DND-41 (cell line): ENCODE measurements around the gene UBAP2.

Source experiments
- ATAC-seq: fragments of 200-7000 bp; cut with Tn5 transposase; 3 replicates; pipeline ENCODE4 v1.9.1; 2021; ENCODE audit warnings: low read depth; ENCODE audit not compliant: insufficient read depth
- DNase-seq: peaks from one replicate; pipeline ENCODE4 v3.0.0-alpha.2; 2020
- H2AFZ ChIP-seq: 2 replicates; pipeline ENCODE4 v1.6.0; 2012; ENCODE audit warnings: low read depth, low read length
- H3K27ac ChIP-seq: 2 replicates; pipeline ENCODE4 v1.5.1; 2012; ENCODE audit warnings: low read length, inconsistent platforms
- H3K27me3 ChIP-seq: fragments of 200-600 bp; sonication (generic); 2 replicates; pipeline ENCODE4 v1.6.0; 2012; ENCODE audit warnings: low read length, mild to moderate bottlenecking, inconsistent platforms; ENCODE audit not compliant: insufficient read depth, poor library complexity
- H3K36me3 ChIP-seq: 2 replicates; pipeline ENCODE4 v1.5.1; 2012; ENCODE audit warnings: low read length, inconsistent platforms; ENCODE audit not compliant: insufficient read depth
- H3K4me1 ChIP-seq: 2 replicates; pipeline ENCODE4 v1.5.1; 2012; ENCODE audit warnings: mild to moderate bottlenecking, low read length; ENCODE audit not compliant: insufficient read depth
- H3K4me2 ChIP-seq: 2 replicates; pipeline ENCODE4 v1.6.0; 2012; ENCODE audit warnings: mild to moderate bottlenecking, moderate library complexity, low read length, inconsistent platforms; ENCODE audit not compliant: insufficient read depth
- H3K4me3 ChIP-seq, 2 experiments: fragments of 200-600 bp in 1 of 2; shearing (Covaris generic) in 1 of 2; 2 replicates each; pipeline ENCODE4 v1.5.1; 2012 to 2016; ENCODE audit warnings: inconsistent platforms in 2 of 2, low read length in 2 of 2, mild to moderate bottlenecking in 2 of 2, low read depth in 1 of 2, moderate library complexity in 1 of 2
- H3K79me2 ChIP-seq: 2 replicates; pipeline ENCODE4 v1.6.0; 2012; ENCODE audit warnings: low read length, inconsistent platforms; ENCODE audit not compliant: insufficient read depth
- H3K9ac ChIP-seq: 2 replicates; pipeline ENCODE4 v1.6.0; 2012; ENCODE audit warnings: low read depth, mild to moderate bottlenecking, inconsistent platforms, low read length, moderate library complexity
- H3K9me3 ChIP-seq: 2 replicates; pipeline ENCODE4 v1.5.1; 2012; ENCODE audit warnings: low read length, moderate library complexity, mild to moderate bottlenecking, inconsistent platforms; ENCODE audit not compliant: insufficient read depth, severe bottlenecking
- H4K20me1 ChIP-seq: 2 replicates; pipeline ENCODE4 v1.6.0; 2012; ENCODE audit warnings: low read length; ENCODE audit not compliant: insufficient read depth
- CTCF ChIP-seq: IDR thresholded peaks from 2 replicates; pipeline ENCODE4 v1.5.1; 2012; ENCODE audit warnings: borderline replicate concordance, low read length, moderate library complexity, mild to moderate bottlenecking; ENCODE audit not compliant: poor library complexity, severe bottlenecking; ENCODE audit errors: extremely low read depth
- EZH2 ChIP-seq: IDR thresholded peaks from 3 replicates; pipeline ENCODE4 v1.6.1; 2012; ENCODE audit warnings: borderline replicate concordance, low read depth, mild to moderate bottlenecking, moderate library complexity, low read length, inconsistent platforms; ENCODE audit not compliant: severe bottlenecking

Gene UBAP2

GRCh38 chr9:33907347-33907746, 141.3 kb downstream of the UBAP2 start:
- TF ChIP-seq EZH2 (no peak), CTCF (no peak)
- Histone ChIP-seq H2AFZ (no peak overlapping the region), H3K79me2 (peaks cover 75% of the 10 kb centered on the region), H3K27me3 (no peaks in the 10 kb centered on the region), H3K27ac (no peak overlapping the region), H4K20me1 (peaks cover 32% of the 10 kb centered on the region), H3K4me3 (no peak overlapping the region), H3K36me3 (peaks cover 56% of the 10 kb centered on the region), H3K4me2 (no peak overlapping the region), H3K9ac (no peak overlapping the region), H3K9me3 (no peaks in the 10 kb centered on the region), H3K4me1 (no peaks in the 10 kb centered on the region)
- no peak for DNase-seq
- ATAC-seq: no peak

- Histone ChIP-seq H3K9ac (no peak overlapping the region), H3K4me1 (no peaks in the 10 kb centered on the region), H2AFZ (no peak overlapping the region), H3K27ac (no peak overlapping the region), H3K79me2 (peaks cover 77% of the 10 kb centered on the region), H3K4me2 (no peak overlapping the region), H3K4me3 (no peak overlapping the region), H3K36me3 (peaks cover 57% of the 10 kb centered on the region), H3K27me3 (no peaks in the 10 kb centered on the region), H4K20me1 (peaks cover 32% of the 10 kb centered on the region), H3K9me3 (no peaks in the 10 kb centered on the region)
- DNase-seq (no peak), ATAC-seq (no peak)
- TF ChIP-seq EZH2 (no peak), CTCF (no peak)
Measured at GRCh38 chr9:33906769-33907168, 141.9 kb downstream of the UBAP2 start.

DNA sequence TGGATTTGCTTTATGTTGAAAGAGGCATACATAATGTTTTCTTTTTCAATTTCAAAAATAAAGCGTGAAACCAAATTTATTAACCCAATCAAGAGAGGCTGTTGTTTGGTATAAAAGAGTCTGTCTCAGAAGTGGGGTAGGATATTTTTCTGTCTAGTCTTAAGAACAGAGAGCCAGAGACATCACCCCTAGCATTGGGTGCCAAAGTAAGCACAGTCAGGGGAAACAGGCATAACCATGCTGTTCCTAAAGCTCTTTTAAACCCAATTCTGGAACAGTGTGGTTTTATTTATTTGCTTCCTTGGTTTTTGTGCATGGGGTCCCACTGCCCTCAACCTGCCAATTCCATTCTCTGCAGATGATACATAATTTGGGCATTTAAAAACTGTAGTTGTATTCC, 143.6 kb downstream of the UBAP2 start:
- Histone ChIP-seq H3K36me3 (peaks cover 68% of the 10 kb centered on the region), H3K27me3 (no peaks in the 10 kb centered on the region), H3K9me3 (no peaks in the 10 kb centered on the region), H3K9ac (no peak overlapping the region), H2AFZ (no peak overlapping the region), H3K4me3 (no peak overlapping the region), H3K27ac (no peak overlapping the region), H3K4me1 (no peaks in the 10 kb centered on the region), H4K20me1 (peaks cover 35% of the 10 kb centered on the region), H3K4me2 (no peak overlapping the region), H3K79me2 (peaks cover 77% of the 10 kb centered on the region)
- ATAC-seq: no peak
- TF ChIP-seq CTCF: no peak
- TF ChIP-seq EZH2: no peak
- no peak for DNase-seq
